HG03060 (cell line): ENCODE measurements around the gene LAP3.
"Not testable (repeated sequence)": the region's sequence is repeated elsewhere in the genome, so short reads cannot be mapped to it uniquely, and the experiment has no call there.

Experiments used
- ATAC-seq: cut with Tn5 transposase; IDR thresholded peaks from one replicate; pipeline ENCODE4 v1.9.1; 2021; ENCODE audit warnings: low read depth, moderate number of reproducible peaks; ENCODE audit not compliant: unreplicated experiment

The LAP3 gene

GRCh38 chr4:17576932-17577664 lies at the start of gene LAP3:
Gene LAP3, plus strand, starts transcription at chr4:17577198. Its CDS starts 268 bp downstream, at chr4:17577466.
- peak; percentile 67 for ATAC-seq

- ATAC-seq, result no peak
Measured at GRCh38 chr4:17528551-17529165, 48.3 kb upstream of the LAP3 start.

DNA sequence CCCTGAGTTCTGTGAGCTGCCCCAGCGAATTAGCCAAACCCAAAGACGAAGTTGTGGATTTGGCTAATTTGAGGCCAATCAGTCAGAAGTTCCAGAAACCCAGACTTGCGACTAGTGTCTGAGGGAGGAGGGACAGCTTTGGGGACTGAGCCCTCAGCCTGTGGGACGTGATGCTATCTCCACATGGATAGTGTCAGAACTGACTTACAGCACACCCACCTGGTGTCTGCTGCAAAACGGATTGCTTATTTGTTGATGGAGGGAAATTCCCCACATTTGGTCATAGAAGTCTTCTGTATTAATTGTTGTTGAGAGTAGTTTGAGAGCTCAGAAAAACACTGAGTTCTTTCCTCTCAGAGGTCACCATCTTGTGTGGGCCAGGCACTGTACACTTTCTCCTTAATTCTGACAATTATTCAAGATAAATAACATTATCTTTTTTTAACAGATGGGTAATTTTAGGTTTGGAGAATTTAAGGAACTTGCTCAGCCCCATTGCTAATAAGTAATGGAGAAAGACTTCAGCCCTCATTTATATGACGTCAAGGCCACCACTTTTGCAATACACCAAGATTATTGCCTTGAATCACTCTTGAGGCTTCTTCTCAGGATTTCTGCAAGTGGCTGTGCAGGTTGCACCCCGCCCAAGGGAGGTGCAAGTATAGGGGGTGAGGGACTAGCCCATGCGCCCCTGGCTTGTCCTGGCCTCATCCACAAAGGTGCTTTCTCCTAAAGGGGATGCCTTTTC lies 45.3 kb upstream of the LAP3 start:
- ATAC-seq, result no peak

DNA sequence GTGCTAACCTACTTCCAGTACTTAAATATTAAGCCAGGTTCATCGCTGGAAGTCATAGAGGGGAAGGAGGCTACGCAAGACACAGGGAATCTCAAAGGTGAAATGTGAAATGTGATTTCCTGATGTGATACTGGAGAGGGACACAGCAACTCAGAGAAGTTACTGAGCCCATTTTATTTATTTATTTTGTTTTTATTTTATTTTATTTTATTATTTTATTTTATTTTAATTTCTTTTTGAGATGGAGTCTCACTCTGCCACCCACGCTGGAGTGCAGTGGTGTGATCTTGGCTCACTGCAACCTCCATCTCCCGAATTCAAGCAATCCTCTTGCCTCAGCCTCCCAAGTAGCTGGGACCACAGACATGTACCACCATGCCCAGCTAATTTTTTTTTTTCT lies 42.3 kb upstream of the LAP3 start:
- ATAC-seq, result no peak

DNA sequence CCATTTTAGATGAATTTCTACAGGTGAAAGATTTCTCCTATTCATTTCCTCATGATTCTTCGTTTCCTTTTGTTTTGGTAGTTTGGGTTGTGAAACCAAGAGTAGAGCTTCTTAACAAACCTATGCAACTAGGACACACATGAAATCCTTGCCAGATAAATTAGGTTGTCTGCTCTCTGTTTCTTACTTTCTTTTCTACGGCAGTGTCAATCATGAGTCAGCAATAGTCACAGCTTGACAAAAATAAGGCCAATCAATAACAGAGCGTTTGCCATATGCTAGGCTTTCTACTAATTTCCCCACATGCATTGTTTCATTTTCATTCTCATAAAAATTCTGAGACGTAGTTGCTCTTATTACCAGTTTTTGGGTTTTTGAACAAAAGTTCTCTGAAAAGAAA lies 41.8 kb upstream of the LAP3 start:
- ATAC-seq, result no peak

GRCh38 chr4:17535906-17536305 lies 41.1 kb upstream of the LAP3 start:
- ATAC-seq, result no peak

DNA sequence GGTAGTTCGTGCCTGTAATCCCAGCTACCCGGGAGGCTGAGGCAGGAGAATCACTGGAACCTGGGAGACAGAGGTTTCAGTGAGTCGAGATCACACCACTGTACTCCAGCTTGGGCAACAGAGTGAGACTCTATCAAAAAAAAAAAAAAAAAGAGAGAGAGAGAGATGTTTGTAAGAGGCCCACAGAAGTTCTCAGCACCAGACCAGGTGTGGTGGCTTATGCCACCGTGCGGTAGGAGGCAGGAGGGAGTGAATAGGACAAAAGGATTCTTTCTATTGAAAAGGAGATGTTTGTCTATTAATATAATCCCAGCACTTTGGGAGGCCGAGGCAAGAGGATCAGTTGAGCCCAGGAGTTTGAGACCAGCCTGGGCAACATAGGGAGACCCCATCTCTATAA lies 39.9 kb upstream of the LAP3 start:
- not testable (repeated sequence) for ATAC-seq

- ATAC-seq, result no peak
Measured at GRCh38 chr4:17544205-17544604, 32.8 kb upstream of the LAP3 start.

DNA sequence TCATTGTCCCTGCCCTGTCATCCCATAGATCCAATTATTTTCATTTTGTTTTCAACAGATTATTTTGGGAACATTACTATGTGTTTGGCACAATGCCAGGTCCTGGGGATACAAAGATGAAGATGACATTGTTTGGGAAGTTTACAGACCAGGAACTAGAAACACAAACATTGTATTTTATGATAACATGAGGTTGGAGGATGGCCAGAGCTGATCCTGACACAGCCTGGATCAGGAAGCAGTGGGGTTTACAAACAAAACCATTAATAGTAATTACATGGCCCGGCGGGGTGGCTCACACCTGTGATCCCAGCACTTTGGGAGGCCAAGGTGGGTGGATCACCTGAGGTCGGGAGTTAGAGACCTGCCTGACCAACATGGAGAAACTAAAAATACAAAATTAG lies 32.2 kb upstream of the LAP3 start:
- no peak for ATAC-seq

DNA sequence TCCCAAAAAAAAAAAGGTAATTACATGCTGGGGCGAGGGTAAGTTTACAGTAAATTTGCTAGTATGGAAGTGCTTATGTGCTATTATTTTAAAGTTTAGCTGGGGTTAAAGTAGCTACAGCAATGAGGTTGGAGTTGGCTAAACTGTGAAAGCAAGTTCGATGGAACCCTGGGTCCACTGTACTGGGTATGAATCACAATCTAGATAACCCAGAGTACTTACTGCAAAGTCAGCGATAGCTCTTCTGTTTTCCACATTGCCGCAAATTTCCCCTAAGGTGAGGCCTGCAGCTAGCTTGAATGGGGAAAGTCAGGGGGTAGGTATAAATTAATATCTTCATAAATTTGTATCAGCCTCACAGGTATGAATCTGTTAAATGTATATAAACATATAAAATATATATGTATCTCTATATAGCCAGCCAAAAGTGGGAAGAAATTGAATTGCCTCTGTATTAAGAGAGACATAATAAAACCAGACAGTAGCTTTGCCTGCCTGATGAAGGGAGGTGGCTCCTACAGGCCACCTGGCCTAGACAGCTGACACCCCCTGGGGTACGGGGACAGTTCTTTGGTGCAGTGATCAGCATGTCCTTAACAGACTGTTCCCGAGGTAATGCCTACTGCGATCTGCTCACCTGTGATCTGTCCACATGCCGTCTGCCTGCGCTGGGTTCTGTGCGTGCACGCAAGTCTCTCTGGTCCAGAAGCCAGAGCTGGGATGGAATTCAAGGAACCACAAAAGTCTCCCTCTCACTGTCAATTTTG lies 31.4 kb upstream of the LAP3 start:
- no peak for ATAC-seq

- no peak for ATAC-seq
Measured at GRCh38 chr4:17546222-17546621, 30.8 kb upstream of the LAP3 start.

DNA sequence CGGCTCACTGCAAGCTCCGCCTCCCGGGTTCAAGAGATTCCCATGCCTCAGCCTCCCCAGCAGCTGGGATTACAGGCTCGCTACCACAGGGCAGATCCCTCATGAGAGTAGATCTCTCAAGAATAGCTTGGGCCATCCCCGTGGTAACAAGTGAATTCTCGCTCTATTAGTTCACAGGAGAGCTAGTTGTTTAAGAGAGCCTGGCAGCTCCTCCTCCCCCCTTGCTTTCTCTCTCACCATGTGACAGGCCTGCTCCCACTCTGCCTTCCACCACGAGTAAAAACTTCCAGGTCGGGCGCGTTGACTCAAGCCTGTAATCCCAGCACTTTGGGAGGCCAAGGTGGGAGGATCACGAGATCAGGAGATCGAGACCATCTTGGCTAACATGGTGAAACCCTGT lies 30.3 kb upstream of the LAP3 start:
- no peak for ATAC-seq

GRCh38 chr4:17550549-17550948 lies 26.4 kb upstream of the LAP3 start:
- ATAC-seq, result no peak

GRCh38 chr4:17552427-17552826 lies 24.6 kb upstream of the LAP3 start:
- no peak for ATAC-seq

GRCh38 chr4:17554568-17554967 lies 22.4 kb upstream of the LAP3 start:
- no peak for ATAC-seq

DNA sequence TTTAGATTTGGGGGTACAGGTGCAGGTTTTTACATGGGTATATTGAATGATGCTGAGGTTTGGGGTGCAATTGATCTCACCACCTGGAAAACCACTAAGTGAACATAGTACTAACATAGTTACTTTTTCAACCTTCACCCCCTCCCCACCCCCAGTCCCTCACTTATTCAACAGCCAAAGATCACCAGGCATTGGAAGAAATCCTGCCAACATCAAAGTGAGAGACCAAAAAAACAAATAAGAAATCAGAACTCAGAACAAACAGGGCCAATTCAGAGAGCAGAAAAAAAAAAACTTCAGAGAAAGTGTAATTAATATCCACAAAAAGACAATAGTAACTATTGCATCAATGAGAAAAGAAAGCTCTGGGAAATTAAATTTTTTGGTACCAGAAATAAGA lies 20.5 kb upstream of the LAP3 start:
- no peak for ATAC-seq

DNA sequence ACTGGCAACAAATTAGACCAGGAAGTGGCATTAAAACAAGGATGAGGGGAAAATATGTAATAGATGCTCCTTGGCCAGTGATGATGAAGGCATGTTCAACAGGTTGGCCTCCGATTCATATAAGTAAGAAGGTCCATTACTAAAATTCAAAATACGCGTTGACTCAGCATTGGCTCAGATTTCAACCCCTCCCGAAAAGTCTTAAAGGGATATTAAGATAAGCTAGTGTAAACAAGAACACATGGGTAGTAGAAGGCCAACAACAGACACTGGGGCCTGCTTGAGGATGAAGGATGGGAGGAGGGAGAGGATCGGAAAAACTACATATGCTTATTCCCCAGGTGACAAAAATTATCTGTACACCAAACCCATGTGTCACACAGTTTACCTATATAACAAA lies 19.1 kb upstream of the LAP3 start:
- ATAC-seq, result no peak

- ATAC-seq, result no peak
Measured at GRCh38 chr4:17558941-17559708, 17.9 kb upstream of the LAP3 start.

DNA sequence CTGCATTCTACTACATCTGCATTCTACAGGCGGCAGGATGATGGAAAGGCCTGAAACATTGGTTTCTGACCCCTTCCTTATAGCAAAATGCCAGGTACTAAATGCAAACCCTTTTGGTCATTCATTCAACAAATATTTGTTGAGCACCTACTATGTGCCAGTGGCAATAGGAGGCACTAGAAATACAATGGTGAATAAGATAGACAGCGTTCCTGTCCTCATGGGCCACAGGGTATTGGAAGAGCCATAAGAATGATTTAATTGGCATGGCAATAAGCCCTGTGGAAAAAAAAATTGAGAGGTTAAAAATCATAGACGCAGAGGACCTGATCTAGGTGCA lies 17.3 kb upstream of the LAP3 start:
- ATAC-seq, result no peak

GRCh38 chr4:17560065-17560673 lies 16.8 kb upstream of the LAP3 start:
- ATAC-seq, result no peak
